Suprapubic skin (tissue), 4 donors: ENCODE results near the gene SMG7.

Experiments
- EP300 ChIP-seq: sonication (generic); formaldehyde crosslinking; IDR thresholded peaks from one replicate; pipeline ENCODE4 v1.6.1; 2017; ENCODE audit warnings: antibody characterized with exemption
- POLR2A ChIP-seq, 2 donors: fragments of 450-650 bp; IDR thresholded peaks; one replicate each; pipeline ENCODE4 v1.6.1; 2017; ENCODE audit warnings: antibody characterized with exemption in 2 of 2, mild to moderate bottlenecking in 2 of 2, moderate library complexity in 2 of 2
- POLR2AphosphoS5 ChIP-seq, 3 donors: sonication (generic); formaldehyde crosslinking; IDR thresholded peaks; one replicate each; pipeline ENCODE4 v1.6.1; 2017; ENCODE audit warnings: antibody characterized with exemption in 3 of 3
- TF ChIP-seq, protein P1 (sequence below), 2 donors: fragments of 200-600 bp in 1 of 2; fragments of 450-650 bp in 1 of 2; sonication (generic) in 1 of 2; IDR thresholded peaks; one replicate each; pipeline ENCODE4 v1.5.1; 2016 to 2019; ENCODE audit warnings: antibody characterized with exemption in 2 of 2, mild to moderate bottlenecking in 1 of 2, moderate library complexity in 1 of 2

GRCh38 chr1:183498342-183498991, 26.2 kb downstream of the SMG7 start:
- TF ChIP-seq, protein P1, sequence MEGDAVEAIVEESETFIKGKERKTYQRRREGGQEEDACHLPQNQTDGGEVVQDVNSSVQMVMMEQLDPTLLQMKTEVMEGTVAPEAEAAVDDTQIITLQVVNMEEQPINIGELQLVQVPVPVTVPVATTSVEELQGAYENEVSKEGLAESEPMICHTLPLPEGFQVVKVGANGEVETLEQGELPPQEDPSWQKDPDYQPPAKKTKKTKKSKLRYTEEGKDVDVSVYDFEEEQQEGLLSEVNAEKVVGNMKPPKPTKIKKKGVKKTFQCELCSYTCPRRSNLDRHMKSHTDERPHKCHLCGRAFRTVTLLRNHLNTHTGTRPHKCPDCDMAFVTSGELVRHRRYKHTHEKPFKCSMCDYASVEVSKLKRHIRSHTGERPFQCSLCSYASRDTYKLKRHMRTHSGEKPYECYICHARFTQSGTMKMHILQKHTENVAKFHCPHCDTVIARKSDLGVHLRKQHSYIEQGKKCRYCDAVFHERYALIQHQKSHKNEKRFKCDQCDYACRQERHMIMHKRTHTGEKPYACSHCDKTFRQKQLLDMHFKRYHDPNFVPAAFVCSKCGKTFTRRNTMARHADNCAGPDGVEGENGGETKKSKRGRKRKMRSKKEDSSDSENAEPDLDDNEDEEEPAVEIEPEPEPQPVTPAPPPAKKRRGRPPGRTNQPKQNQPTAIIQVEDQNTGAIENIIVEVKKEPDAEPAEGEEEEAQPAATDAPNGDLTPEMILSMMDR (IDR thresholded peaks at IDR 0.05) = no peak
- TF ChIP-seq EP300 (no peak), POLR2AphosphoS5 (IDR thresholded peaks at IDR 0.05) (no peak), POLR2A (IDR thresholded peaks at IDR 0.05) (no peak)
